ENCODE data around the gene SPINT1.

SPINT1 gene

GRCh38 chr15:40872791-40873693 lies 29.2 kb downstream of the SPINT1 start:
- Histone ChIP-seq H3K36me3 (ENCODE audit: control insufficient read depth in 5 of 5, insufficient read depth in 5 of 5, low read length in 5 of 5) (no peaks in the 10 kb centered on the region), H3K4me1 (ENCODE audit: control insufficient read depth in 5 of 5, insufficient read depth in 5 of 5, low read length in 5 of 5) (peaks cover 0 to 21% (median 19%) of the 10 kb centered on the region in 5 donors), H3K27ac (ENCODE audit: low read depth, low read length) (no peak overlapping the region), H3K9me3 (ENCODE audit: control insufficient read depth in 5 of 5, low read length in 5 of 5) (no peaks in the 10 kb centered on the region), H3K9ac (ENCODE audit: low read length in 5 of 5) (peak overlapping the region in 1 of 5 donors; percentile 35), H3K27me3 (ENCODE audit: control insufficient read depth in 5 of 5, insufficient read depth in 4 of 5, low read length in 5 of 5) (peaks cover 5 to 15% (median 9%) of the 10 kb centered on the region in 5 donors), H3K4me3 (ENCODE audit: low read depth in 1 of 5, low read length in 5 of 5) (peak overlapping the region in 3 of 5 donors; percentile 59 to 72 (median 69))

DNA sequence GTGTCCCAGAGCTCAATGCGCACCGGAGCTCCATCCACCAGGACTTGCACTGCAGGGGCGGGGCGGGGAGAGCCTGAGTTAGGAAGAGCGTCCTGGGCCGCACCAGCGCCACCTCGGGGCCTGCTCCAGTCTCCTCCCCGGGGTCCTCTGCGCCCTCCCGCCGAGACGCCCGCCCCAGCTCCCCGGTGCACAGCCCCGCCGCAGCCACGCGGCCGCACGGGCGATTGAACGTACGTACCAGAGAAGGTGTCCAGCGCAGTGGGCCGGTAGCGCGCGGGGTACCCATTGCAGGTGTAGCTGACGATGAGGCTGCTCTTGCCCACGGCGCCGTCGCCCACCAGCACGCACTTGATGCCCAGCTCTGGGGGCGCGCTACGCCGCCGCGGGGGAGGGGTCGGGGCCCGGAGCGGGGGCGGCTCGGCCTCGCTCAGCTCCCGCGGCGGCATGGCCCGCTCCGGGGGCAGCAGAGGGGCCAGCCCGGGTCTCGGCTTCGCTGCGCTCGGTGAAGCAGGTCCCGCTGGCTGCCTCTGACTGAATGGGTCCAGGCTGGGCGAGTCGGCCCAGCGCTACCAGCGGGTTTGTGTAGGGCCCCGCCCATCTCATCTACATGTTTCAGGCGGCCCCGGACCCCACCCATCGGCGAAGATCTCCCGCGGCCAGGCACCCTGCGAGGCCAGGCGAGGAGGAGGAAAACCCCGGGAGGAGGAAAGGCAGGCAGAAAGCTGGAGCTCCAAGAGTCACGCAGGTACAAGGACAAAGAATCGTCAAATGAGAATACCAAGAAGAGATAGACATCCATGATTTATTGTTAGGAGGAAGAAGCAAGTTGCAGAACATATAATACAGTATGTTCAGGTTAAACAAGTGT lies 30.1 kb downstream of the SPINT1 start, which contains the start of gene RHOV:
Gene RHOV, minus strand, starts transcription at position 541 of the 868 bp plus-strand sequence. Its CDS starts 95 bp downstream, at position 446.
- Histone ChIP-seq H3K4me1 (ENCODE audit: control insufficient read depth in 5 of 5, insufficient read depth in 5 of 5, low read length in 5 of 5) (peaks cover 0 to 21% (median 19%) of the 10 kb centered on the region in 5 donors), H3K27ac (ENCODE audit: low read depth, low read length) (no peak within 1 kb of the TSS), H3K9ac (ENCODE audit: low read length in 5 of 5) (peak within 1 kb of the TSS in 2 of 5 donors; percentile 35 to 51)

GRCh38 chr15:40875991-40876730 lies 32.3 kb downstream of the SPINT1 start:
- H3K9ac ChIP-seq (ENCODE audit: low read length in 5 of 5): no peak overlapping the region
- no peak overlapping the region for H3K4me3 ChIP-seq (ENCODE audit: low read depth in 1 of 5, low read length in 5 of 5)
- H3K9me3 ChIP-seq (ENCODE audit: control insufficient read depth in 5 of 5, low read length in 5 of 5): no peaks in the 10 kb centered on the region
- H3K36me3 ChIP-seq (ENCODE audit: control insufficient read depth in 5 of 5, insufficient read depth in 5 of 5, low read length in 5 of 5): no peaks in the 10 kb centered on the region
- no peak overlapping the region for H3K27ac ChIP-seq (ENCODE audit: low read depth, low read length)
- peaks cover 0 to 13% (median 12%) of the 10 kb centered on the region in 5 donors for H3K4me1 ChIP-seq (ENCODE audit: control insufficient read depth in 5 of 5, insufficient read depth in 5 of 5, low read length in 5 of 5)
- H3K27me3 ChIP-seq (ENCODE audit: control insufficient read depth in 5 of 5, insufficient read depth in 4 of 5, low read length in 5 of 5): peaks cover 5 to 15% (median 9%) of the 10 kb centered on the region in 5 donors

More for the DNA sequence above, 30.1 kb downstream of the SPINT1 start, which contains the start of gene RHOV:
- Histone ChIP-seq H3K9me3 (ENCODE audit: control insufficient read depth in 5 of 5, low read length in 5 of 5) (no peaks in the 10 kb centered on the region), H3K36me3 (ENCODE audit: control insufficient read depth in 5 of 5, insufficient read depth in 5 of 5, low read length in 5 of 5) (no peaks in the 10 kb centered on the region), H3K4me3 (ENCODE audit: low read depth in 1 of 5, low read length in 5 of 5) (peak within 1 kb of the TSS; percentile 33 to 72 (median 59)), H3K27me3 (ENCODE audit: control insufficient read depth in 5 of 5, insufficient read depth in 4 of 5, low read length in 5 of 5) (peaks cover 5 to 15% (median 9%) of the 10 kb centered on the region in 5 donors)

- H3K9ac ChIP-seq (ENCODE audit: low read length in 5 of 5): peak overlapping the region in 1 of 5 donors; percentile 39
- no peaks in the 10 kb centered on the region for H3K9me3 ChIP-seq (ENCODE audit: control insufficient read depth in 5 of 5, low read length in 5 of 5)
- H3K27me3 ChIP-seq (ENCODE audit: control insufficient read depth in 5 of 5, insufficient read depth in 4 of 5, low read length in 5 of 5): peaks cover 4 to 12% (median 9%) of the 10 kb centered on the region in 5 donors
- no peaks in the 10 kb centered on the region for H3K36me3 ChIP-seq (ENCODE audit: control insufficient read depth in 5 of 5, insufficient read depth in 5 of 5, low read length in 5 of 5)
- no peak overlapping the region for H3K27ac ChIP-seq (ENCODE audit: low read depth, low read length)
- H3K4me3 ChIP-seq (ENCODE audit: low read depth in 1 of 5, low read length in 5 of 5): no peak overlapping the region
- peaks cover 0 to 13% (median 12%) of the 10 kb centered on the region in 5 donors for H3K4me1 ChIP-seq (ENCODE audit: control insufficient read depth in 5 of 5, insufficient read depth in 5 of 5, low read length in 5 of 5)
Observed at GRCh38 chr15:40877694-40878093, 33.8 kb downstream of the SPINT1 start.

GRCh38 chr15:40878785-40879184 lies 34.9 kb downstream of the SPINT1 start:
- no peak overlapping the region for H3K4me3 ChIP-seq (ENCODE audit: low read depth in 1 of 5, low read length in 5 of 5)
- peaks cover 0 to 6% (median 5%) of the 10 kb centered on the region in 5 donors for H3K4me1 ChIP-seq (ENCODE audit: control insufficient read depth in 5 of 5, insufficient read depth in 5 of 5, low read length in 5 of 5)
- no peak overlapping the region for H3K27ac ChIP-seq (ENCODE audit: low read depth, low read length)
- H3K9me3 ChIP-seq (ENCODE audit: control insufficient read depth in 5 of 5, low read length in 5 of 5): no peaks in the 10 kb centered on the region
- no peak overlapping the region for H3K9ac ChIP-seq (ENCODE audit: low read length in 5 of 5)
- H3K36me3 ChIP-seq (ENCODE audit: control insufficient read depth in 5 of 5, insufficient read depth in 5 of 5, low read length in 5 of 5): no peaks in the 10 kb centered on the region
- peaks cover 0 to under 1% (median 0%) of the 10 kb centered on the region in 5 donors for H3K27me3 ChIP-seq (ENCODE audit: control insufficient read depth in 5 of 5, insufficient read depth in 4 of 5, low read length in 5 of 5)

GRCh38 chr15:40879609-40880008 lies 35.8 kb downstream of the SPINT1 start:
- Histone ChIP-seq H3K27ac (ENCODE audit: low read depth, low read length) (no peak overlapping the region), H3K4me1 (ENCODE audit: control insufficient read depth in 5 of 5, insufficient read depth in 5 of 5, low read length in 5 of 5) (no peaks in the 10 kb centered on the region), H3K4me3 (ENCODE audit: low read depth in 1 of 5, low read length in 5 of 5) (no peak overlapping the region), H3K36me3 (ENCODE audit: control insufficient read depth in 5 of 5, insufficient read depth in 5 of 5, low read length in 5 of 5) (no peaks in the 10 kb centered on the region), H3K27me3 (ENCODE audit: control insufficient read depth in 5 of 5, insufficient read depth in 4 of 5, low read length in 5 of 5) (no peaks in the 10 kb centered on the region), H3K9me3 (ENCODE audit: control insufficient read depth in 5 of 5, low read length in 5 of 5) (no peaks in the 10 kb centered on the region), H3K9ac (ENCODE audit: low read length in 5 of 5) (no peak overlapping the region)

DNA sequence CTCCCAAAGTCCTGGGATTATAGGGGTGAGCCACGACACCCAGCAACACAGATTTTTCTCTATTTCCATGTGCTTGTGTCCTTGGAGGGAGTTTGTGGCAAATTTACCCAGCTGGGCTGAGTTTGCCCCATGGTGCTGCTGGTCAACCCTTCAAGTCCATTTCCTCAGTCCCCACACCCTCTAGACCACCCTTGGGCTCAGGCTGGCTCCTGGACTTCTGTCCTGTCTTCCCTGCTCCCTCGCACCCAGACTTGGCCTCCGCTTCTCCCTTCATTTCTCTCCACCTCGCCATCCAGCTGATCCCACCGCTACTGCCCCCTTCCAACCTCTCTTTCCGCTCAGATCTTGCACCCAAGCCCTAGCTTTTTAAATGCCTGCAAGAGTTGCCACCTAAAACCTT lies 37.5 kb downstream of the SPINT1 start:
- H3K27me3 ChIP-seq (ENCODE audit: control insufficient read depth in 5 of 5, insufficient read depth in 4 of 5, low read length in 5 of 5): no peaks in the 10 kb centered on the region
- no peak overlapping the region for H3K4me3 ChIP-seq (ENCODE audit: low read depth in 1 of 5, low read length in 5 of 5)
- no peak overlapping the region for H3K9ac ChIP-seq (ENCODE audit: low read length in 5 of 5)
- no peak overlapping the region for H3K27ac ChIP-seq (ENCODE audit: low read depth, low read length)
- no peaks in the 10 kb centered on the region for H3K36me3 ChIP-seq (ENCODE audit: control insufficient read depth in 5 of 5, insufficient read depth in 5 of 5, low read length in 5 of 5)
- H3K9me3 ChIP-seq (ENCODE audit: control insufficient read depth in 5 of 5, low read length in 5 of 5): no peaks in the 10 kb centered on the region
- H3K4me1 ChIP-seq (ENCODE audit: control insufficient read depth in 5 of 5, insufficient read depth in 5 of 5, low read length in 5 of 5): no peaks in the 10 kb centered on the region

GRCh38 chr15:40886586-40886985 lies 42.7 kb downstream of the SPINT1 start:
- H3K9ac ChIP-seq (ENCODE audit: low read length in 5 of 5): no peak overlapping the region
- H3K27ac ChIP-seq (ENCODE audit: low read depth, low read length): no peak overlapping the region
- H3K4me3 ChIP-seq (ENCODE audit: low read depth in 1 of 5, low read length in 5 of 5): no peak overlapping the region
- H3K4me1 ChIP-seq (ENCODE audit: control insufficient read depth in 5 of 5, insufficient read depth in 5 of 5, low read length in 5 of 5): no peaks in the 10 kb centered on the region
- H3K9me3 ChIP-seq (ENCODE audit: control insufficient read depth in 5 of 5, low read length in 5 of 5): no peaks in the 10 kb centered on the region
- no peaks in the 10 kb centered on the region for H3K27me3 ChIP-seq (ENCODE audit: control insufficient read depth in 5 of 5, insufficient read depth in 4 of 5, low read length in 5 of 5)
- no peaks in the 10 kb centered on the region for H3K36me3 ChIP-seq (ENCODE audit: control insufficient read depth in 5 of 5, insufficient read depth in 5 of 5, low read length in 5 of 5)

DNA sequence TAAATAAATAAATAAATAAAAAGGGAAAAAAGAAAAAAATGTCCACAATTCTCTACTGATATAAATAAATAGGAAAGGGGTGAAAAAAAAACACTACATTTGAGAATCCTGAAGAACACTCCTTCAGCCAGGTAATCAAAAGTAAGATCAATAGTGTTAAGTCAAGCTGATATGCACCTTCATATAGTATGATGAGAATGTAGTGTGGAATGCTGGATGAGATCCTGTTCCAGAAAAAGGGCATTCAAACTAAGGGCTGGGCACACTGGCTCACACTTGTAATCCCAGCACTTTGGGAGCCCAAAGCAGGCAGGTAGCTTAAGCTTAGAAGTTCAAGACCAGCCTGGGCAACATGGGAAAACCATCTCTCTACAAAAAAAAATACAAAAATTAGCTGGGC lies 45.3 kb downstream of the SPINT1 start:
- Histone ChIP-seq H3K4me3 (ENCODE audit: low read depth in 1 of 5, low read length in 5 of 5) (no peak overlapping the region), H3K36me3 (ENCODE audit: control insufficient read depth in 5 of 5, insufficient read depth in 5 of 5, low read length in 5 of 5) (no peaks in the 10 kb centered on the region), H3K9me3 (ENCODE audit: control insufficient read depth in 5 of 5, low read length in 5 of 5) (no peaks in the 10 kb centered on the region), H3K4me1 (ENCODE audit: control insufficient read depth in 5 of 5, insufficient read depth in 5 of 5, low read length in 5 of 5) (peaks cover 2 to 8% (median 6%) of the 10 kb centered on the region in 5 donors), H3K27ac (ENCODE audit: low read depth, low read length) (no peak overlapping the region), H3K9ac (ENCODE audit: low read length in 5 of 5) (no peak overlapping the region), H3K27me3 (ENCODE audit: control insufficient read depth in 5 of 5, insufficient read depth in 4 of 5, low read length in 5 of 5) (no peaks in the 10 kb centered on the region)

Data from subcutaneous abdominal adipose tissue (tissue), 5 donors.